Naive thymus-derived CD4-positive, alpha-beta T cell (primary cell): ENCODE data around the gene CTR9. TPM values are rescaled to one million over a fixed set of nuclear protein-coding genes. Genes with fewer than 3 reads are reported as not detected.

Experiments used
- ATAC-seq: fragments of 150-1000 bp; cut with Tn5 transposase; 2 replicates; pipeline ENCODE4 v1.10.0; 2021; ENCODE audit warnings: mild to moderate bottlenecking, moderate library complexity
- CTCF ChIA-PET: fragments of 350-600 bp; sonication (Branson Sonifier 250); formaldehyde crosslinking; loops from one replicate; lab custom pipeline; 2021; ENCODE audit warnings: antibody characterized with exemption; lab: Charles Lee
- POLR2A ChIA-PET: fragments of 350-600 bp; sonication (Branson Sonifier 250); formaldehyde crosslinking; loops from one replicate; lab custom pipeline; 2021; ENCODE audit warnings: antibody characterized with exemption, inconsistent platforms; lab: Charles Lee
- DNase-seq, 9 donors: peaks; one replicate each; pipeline versions ENCODE4 v3.0.0 to v3.0.0-alpha.2; 2020 to 2022; ENCODE audit warnings: mixed read lengths in 1 of 9
- H3K27ac ChIP-seq: one replicate; pipeline ENCODE4 v1.7.0; 2013; ENCODE audit warnings: mild to moderate bottlenecking, low read depth, low read length, moderate library complexity
- H3K27me3 ChIP-seq, 2 donors: one replicate each; pipeline ENCODE4 v1.7.0; 2013; ENCODE audit warnings: low read length in 2 of 2, mild to moderate bottlenecking in 2 of 2, moderate library complexity in 2 of 2; ENCODE audit not compliant: control insufficient read depth in 2 of 2, insufficient read depth in 2 of 2
- H3K36me3 ChIP-seq, 3 experiments: 1 replicate in 2 of 3; 2 replicates in 1 of 3; pipeline ENCODE4 v1.7.0; 2013; ENCODE audit warnings: low read length in 3 of 3, mild to moderate bottlenecking in 3 of 3, moderate library complexity in 1 of 3; ENCODE audit not compliant: insufficient read depth in 3 of 3, control insufficient read depth in 2 of 3
- H3K4me1 ChIP-seq, 2 donors: one replicate each; pipeline ENCODE4 v1.7.0; 2013; ENCODE audit warnings: low read length in 2 of 2, mild to moderate bottlenecking in 2 of 2, moderate library complexity in 1 of 2; ENCODE audit not compliant: control insufficient read depth in 2 of 2, insufficient read depth in 2 of 2
- H3K4me3 ChIP-seq: 2 replicates; pipeline ENCODE4 v1.7.0; 2013; ENCODE audit warnings: mild to moderate bottlenecking, low read length
- H3K9me3 ChIP-seq, 3 experiments: 1 replicate in 2 of 3; 2 replicates in 1 of 3; pipeline ENCODE4 v1.7.0; 2013; ENCODE audit warnings: low read length in 3 of 3; ENCODE audit not compliant: control insufficient read depth in 2 of 3
- H3K27ac Mint-ChIP-seq, 9 donors: one replicate each; pipeline ENCODE4 v1.8.0; 2020 to 2022; ENCODE audit warnings: mixed read lengths in 9 of 9, mild to moderate bottlenecking in 8 of 9, moderate library complexity in 5 of 9, inconsistent platforms in 2 of 9
- H3K27me3 Mint-ChIP-seq, 5 donors: one replicate each; pipeline ENCODE4 v1.8.0; 2021 to 2022; ENCODE audit warnings: mixed read lengths in 5 of 5, mild to moderate bottlenecking in 1 of 5
- H3K36me3 Mint-ChIP-seq, 5 donors: one replicate each; pipeline ENCODE4 v1.8.0; 2020 to 2022; ENCODE audit warnings: mixed read lengths in 5 of 5, mild to moderate bottlenecking in 3 of 5, inconsistent platforms in 1 of 5
- H3K4me1 Mint-ChIP-seq, 7 donors: one replicate each; pipeline ENCODE4 v1.8.0; 2020 to 2022; ENCODE audit warnings: mixed read lengths in 7 of 7, mild to moderate bottlenecking in 3 of 7, inconsistent platforms in 1 of 7
- H3K4me3 Mint-ChIP-seq, 10 donors: one replicate each; pipeline ENCODE4 v1.8.0; 2020 to 2022; ENCODE audit warnings: mild to moderate bottlenecking in 10 of 10, mixed read lengths in 10 of 10, moderate library complexity in 6 of 10, inconsistent platforms in 2 of 10
- H3K9me3 Mint-ChIP-seq, 11 donors: one replicate each; pipeline ENCODE4 v1.8.0; 2020 to 2022; ENCODE audit warnings: mixed read lengths in 11 of 11, mild to moderate bottlenecking in 4 of 11, inconsistent platforms in 1 of 11, moderate library complexity in 1 of 11
- intact Hi-C, 2 donors: fragments of 100-400 bp; cut with micrococcal nuclease; formaldehyde crosslinking; loops; one replicate each; pipeline ENCODE4 v1.15.1; 2023
- polyA plus RNA-seq, 2 donors: library from polyadenylated mRNA; unstranded; fragments of 300-500 nt; fragmentation: Illumina TruSeq; gene quantifications; one replicate each; pipeline ENCODE4 v1.2.3, GENCODE V29; 2021
- total RNA-seq, 6 experiments: library from RNA in 5 of 6; stranded (reverse) in 5 of 6; gene quantifications; 1 replicate in 5 of 6; 2 replicates in 1 of 6; pipeline ENCODE4 v1.2.3 and lab custom pipeline; 2021 to 2026

The CTR9 gene
- total and polyA plus RNA-seq, 7 experiments from 2014 or later = 23.8 to 70.3 (median 51.7) TPM

DNA sequence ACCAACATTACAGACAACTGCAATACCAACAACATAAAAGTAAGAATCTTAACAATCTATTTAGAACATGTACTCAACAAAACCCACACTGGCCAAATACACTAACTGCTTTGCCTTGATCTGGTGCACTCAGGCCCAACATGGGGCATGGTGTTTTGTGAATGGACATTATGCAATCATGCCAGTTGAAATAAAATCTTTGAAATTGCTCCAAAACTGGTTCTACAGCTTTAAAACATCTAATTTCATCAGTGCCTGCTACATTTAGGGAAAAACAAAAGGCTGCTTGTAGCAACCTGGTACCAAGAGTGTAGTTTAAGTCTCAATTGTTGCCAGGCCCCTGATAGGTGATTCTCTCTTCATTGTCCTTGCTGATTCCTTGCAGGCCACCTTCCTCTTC lies 3.3 kb upstream of the CTR9 start:
- Histone ChIP-seq H3K27ac (no peak overlapping the region), H3K4me3 (no peak overlapping the region), H3K27me3 (no peaks in the 10 kb centered on the region), H3K4me1 (peaks cover 23 to 30% of the 10 kb centered on the region in 2 donors), H3K36me3 (peaks cover 0 to 9% (median 0%) of the 10 kb centered on the region in 3 experiments), H3K9me3 (no peaks in the 10 kb centered on the region)
- ChIA-PET CTCF (interaction anchor here (0.7 to 1.0 kb wide), 2 partner anchors 110 to 206 kb away, joined by 3 read pairs; partner anchors contain the start of gene RNF141), POLR2A (interaction anchor here (0.6 to 1.3 kb wide), 3 partner anchors 9 to 339 kb away, joined by 3 read pairs; partner anchors contain the start of gene EIF4G2)
- no peak overlapping the region for H3K27ac Mint-ChIP-seq
- no peak for ATAC-seq
- no peak overlapping the region for H3K4me3 Mint-ChIP-seq
- H3K36me3 Mint-ChIP-seq = peaks cover 0 to 3% (median 2%) of the 10 kb centered on the region in 5 donors
- no peak for DNase-seq
- intact Hi-C loops = loop anchor here in 1 of 2 donors (10.0 kb wide), 1 partner anchor 993 kb away; no protein-coding TSS in a partner anchor
- H3K4me1 Mint-ChIP-seq = peaks cover 29 to 48% (median 33%) of the 10 kb centered on the region in 7 donors
- no peaks in the 10 kb centered on the region for H3K27me3 Mint-ChIP-seq
- H3K9me3 Mint-ChIP-seq = peaks cover 0 to 2% (median 0%) of the 10 kb centered on the region in 11 donors

DNA sequence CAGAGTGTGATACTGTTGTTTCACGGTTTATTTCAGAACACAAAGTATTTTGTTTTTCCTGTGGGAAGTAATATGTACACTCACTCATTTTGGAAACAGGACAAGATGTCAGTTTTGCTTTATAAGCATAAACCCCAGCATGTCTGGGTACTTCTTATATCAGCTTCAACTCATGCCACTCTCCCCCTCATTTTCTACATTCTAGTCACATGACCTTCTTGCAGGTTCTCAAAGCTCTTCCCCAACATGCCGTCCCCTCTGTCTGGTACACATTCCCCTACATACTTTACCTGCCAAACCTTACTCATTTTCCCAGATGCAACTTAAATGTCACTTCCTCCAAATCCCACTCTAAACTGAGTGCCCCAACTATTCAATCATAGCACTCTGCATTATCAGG lies 1.6 kb upstream of the CTR9 start:
- Mint-ChIP-seq H3K4me3 (peak overlapping the region in 8 of 10 donors; percentile 5 to 47 (median 15)), H3K27ac (peak overlapping the region in 4 of 9 donors; percentile 12 to 43 (median 24)), H3K4me1 (peaks cover 14 to 38% (median 27%) of the 10 kb centered on the region in 7 donors), H3K27me3 (no peaks in the 10 kb centered on the region), H3K36me3 (peaks cover 0 to 5% (median 3%) of the 10 kb centered on the region in 5 donors), H3K9me3 (no peaks in the 10 kb centered on the region)
- Histone ChIP-seq H3K9me3 (no peaks in the 10 kb centered on the region), H3K4me1 (peaks cover 7 to 13% of the 10 kb centered on the region in 2 donors), H3K27me3 (no peaks in the 10 kb centered on the region), H3K36me3 (peaks cover under 1 to 9% (median 1%) of the 10 kb centered on the region in 3 experiments), H3K27ac (no peak overlapping the region), H3K4me3 (no peak overlapping the region)
- CTCF ChIA-PET = no interaction called here
- DNase-seq (no peak), ATAC-seq (no peak)
- POLR2A ChIA-PET = interaction anchor here (1.0 kb wide), 2 partner anchors 59 to 109 kb away, joined by 3 read pairs; partner anchors contain the start of genes EIF4G2 and ZBED5
- intact Hi-C loops = loop anchor here in 1 of 2 donors (10.0 kb wide), 1 partner anchor 995 kb away; no protein-coding TSS in a partner anchor

DNA sequence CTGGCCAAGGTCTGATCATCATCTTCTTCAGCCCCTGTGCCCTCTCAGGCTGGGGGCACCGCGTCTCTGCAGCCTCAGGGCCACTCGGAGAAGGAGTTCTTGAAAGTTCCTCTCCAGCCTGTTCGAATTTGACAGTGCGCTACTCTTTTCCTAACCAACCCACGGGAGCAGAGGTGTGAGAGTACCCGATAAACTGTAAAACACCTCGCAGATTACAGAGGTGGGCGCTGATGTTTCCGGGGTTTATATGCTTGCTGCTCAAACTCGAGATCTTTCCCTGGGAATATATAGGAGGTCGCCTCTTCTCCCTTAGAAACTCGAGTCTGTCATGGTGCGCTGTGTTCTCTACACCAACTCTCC lies 515 bp downstream of the CTR9 start:
- H3K4me3 ChIP-seq = peak overlapping the region; percentile 79
- H3K9me3 ChIP-seq = no peaks in the 10 kb centered on the region
- H3K9me3 Mint-ChIP-seq = no peaks in the 10 kb centered on the region
- DNase-seq (peak in 1 of 9 donors; percentile 28), ATAC-seq (peak; percentile 26)
- H3K36me3 Mint-ChIP-seq = peaks cover 10 to 15% (median 11%) of the 10 kb centered on the region in 5 donors
- peaks cover 7 to 8% of the 10 kb centered on the region in 2 donors for H3K4me1 ChIP-seq
- H3K27ac Mint-ChIP-seq = peak overlapping the region; percentile 90 to 96 (median 91)
- H3K4me3 Mint-ChIP-seq = peak overlapping the region; percentile 95 to 99 (median 97)
- H3K27me3 Mint-ChIP-seq = no peaks in the 10 kb centered on the region
- H3K27me3 ChIP-seq = no peaks in the 10 kb centered on the region
- peak overlapping the region; percentile 85 for H3K27ac ChIP-seq
- H3K36me3 ChIP-seq = peaks cover 11 to 21% (median 15%) of the 10 kb centered on the region in 3 experiments
- CTCF ChIA-PET = no interaction called here
- intact Hi-C loops = loop anchor here (1.0 to 5.0 kb wide), 14 partner anchors 8 to 1369 kb away; partner anchors contain the start of genes EIF4G2 (in 2 of the 2), ZBED5 (in 2 of the 2), IPO7 (in 1 of the 2) and RNF141 (in 1 of the 2)
- POLR2A ChIA-PET = interaction anchor here (1.0 to 2.8 kb wide), 10 partner anchors 10 to 345 kb away, joined by 3 to 23 read pairs (median 5); partner anchors contain the start of genes EIF4G2, RNF141 and ZBED5
- peaks cover 12 to 36% (median 31%) of the 10 kb centered on the region in 7 donors for H3K4me1 Mint-ChIP-seq

DNA sequence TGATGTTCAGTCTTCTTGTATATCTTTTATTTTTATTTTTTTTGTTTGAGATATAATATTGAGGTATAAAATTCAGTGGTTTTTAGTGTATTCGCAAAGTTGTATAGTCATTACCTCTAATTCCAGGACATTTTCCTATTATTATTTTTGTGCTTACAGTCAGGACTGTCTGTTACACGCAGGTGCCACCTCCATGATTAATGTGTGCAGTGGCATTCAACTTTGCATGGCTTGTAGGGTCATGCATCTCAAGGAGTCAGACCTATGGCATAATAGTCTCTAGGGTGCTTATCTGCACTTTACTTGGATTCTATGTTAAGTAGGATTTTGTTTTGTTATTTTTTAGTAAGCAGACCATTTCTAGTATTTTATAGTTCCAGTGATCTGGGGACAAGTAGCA lies 1.0 kb downstream of the CTR9 start:
- CTCF ChIA-PET = interaction anchor here (0.7 kb wide), 1 partner anchor 1130 kb away, joined by 3 read pairs; no protein-coding TSS in a partner anchor
- intact Hi-C loops = loop anchor here (5.0 kb wide), 4 partner anchors 395 to 1370 kb away; partner anchors contain the start of genes IPO7 (in 1 of the 2) and USP47 (in 1 of the 2)
- Mint-ChIP-seq H3K9me3 (no peaks in the 10 kb centered on the region), H3K4me1 (peaks cover 12 to 36% (median 31%) of the 10 kb centered on the region in 7 donors), H3K36me3 (peaks cover 10 to 15% (median 11%) of the 10 kb centered on the region in 5 donors), H3K4me3 (peak overlapping the region; percentile 95 to 99 (median 97)), H3K27ac (peak overlapping the region; percentile 90 to 96 (median 91)), H3K27me3 (no peaks in the 10 kb centered on the region)
- H3K27me3 ChIP-seq = no peaks in the 10 kb centered on the region
- H3K27ac ChIP-seq = peak overlapping the region; percentile 85
- peak overlapping the region; percentile 79 for H3K4me3 ChIP-seq
- ATAC-seq (no peak), DNase-seq (no peak)
- peaks cover 7 to 8% of the 10 kb centered on the region in 2 donors for H3K4me1 ChIP-seq
- H3K36me3 ChIP-seq = peaks cover 11 to 26% (median 20%) of the 10 kb centered on the region in 3 experiments
- POLR2A ChIA-PET = interaction anchor here (1.3 to 2.8 kb wide), 5 partner anchors 10 to 346 kb away, joined by 3 to 18 read pairs (median 4); partner anchors contain the start of genes EIF4G2 and ZBED5
- H3K9me3 ChIP-seq = no peaks in the 10 kb centered on the region

DNA sequence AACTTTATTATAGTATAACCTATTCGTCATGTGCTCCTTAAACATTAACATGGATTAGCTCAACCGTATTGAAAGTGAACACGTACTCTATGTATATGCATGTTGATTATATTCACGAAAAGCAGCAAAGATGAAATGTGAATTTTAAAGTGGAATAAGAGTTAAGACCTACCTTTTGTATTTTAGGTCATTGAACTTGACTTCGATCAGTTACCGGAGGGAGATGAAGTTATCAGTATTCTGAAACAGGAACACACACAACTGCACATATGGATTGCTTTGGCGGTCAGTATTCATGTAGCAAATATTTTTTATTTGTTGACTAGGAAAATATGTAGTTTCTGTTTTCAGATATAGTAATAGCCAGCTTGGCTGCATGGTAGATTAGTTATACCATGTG lies 1.4 kb downstream of the CTR9 start:
- POLR2A ChIA-PET = interaction anchor here (1.3 to 2.8 kb wide), 4 partner anchors 11 to 105 kb away, joined by 3 to 18 read pairs (median 6); partner anchors contain the start of genes EIF4G2 and ZBED5
- intact Hi-C loops = loop anchor here (5.0 kb wide), 4 partner anchors 395 to 1370 kb away; partner anchors contain the start of genes IPO7 (in 1 of the 2) and USP47 (in 1 of the 2)
- Histone ChIP-seq H3K4me3 (peak overlapping the region; percentile 79), H3K27me3 (no peaks in the 10 kb centered on the region), H3K4me1 (peaks cover 7 to 8% of the 10 kb centered on the region in 2 donors), H3K9me3 (no peaks in the 10 kb centered on the region), H3K27ac (no peak overlapping the region), H3K36me3 (peaks cover 15 to 30% (median 23%) of the 10 kb centered on the region in 3 experiments)
- ATAC-seq (no peak), DNase-seq (no peak)
- H3K36me3 Mint-ChIP-seq = peaks cover 10 to 15% (median 11%) of the 10 kb centered on the region in 5 donors
- CTCF ChIA-PET = interaction anchor here (0.6 to 0.7 kb wide), 2 partner anchors 17 to 1130 kb away, joined by 3 read pairs; no protein-coding TSS in a partner anchor
- H3K27ac Mint-ChIP-seq = peak overlapping the region in 3 of 9 donors; percentile 49 to 90 (median 51)
- H3K4me1 Mint-ChIP-seq = peaks cover 12 to 36% (median 31%) of the 10 kb centered on the region in 7 donors
- H3K4me3 Mint-ChIP-seq = peak overlapping the region; percentile 95 to 99 (median 97)
- no peaks in the 10 kb centered on the region for H3K9me3 Mint-ChIP-seq
- H3K27me3 Mint-ChIP-seq = no peaks in the 10 kb centered on the region

DNA sequence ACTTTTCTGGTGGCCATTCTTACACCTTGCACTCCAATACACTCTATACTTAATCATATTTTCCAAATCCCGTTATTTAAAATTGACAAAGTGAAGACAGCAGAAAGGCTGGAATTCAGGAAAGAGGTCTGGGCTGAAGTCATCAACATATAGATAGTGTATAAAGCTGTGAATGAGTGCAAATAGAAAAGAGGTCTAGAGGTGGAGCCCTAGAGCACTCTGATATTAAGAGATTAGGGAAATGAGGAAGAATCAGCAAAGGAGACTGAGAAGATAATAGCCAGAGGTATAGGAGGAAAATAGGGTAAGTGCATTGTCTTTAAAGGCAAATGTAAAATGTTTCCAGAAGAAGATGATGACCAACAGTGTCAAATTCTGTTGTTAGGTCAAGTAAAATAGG lies 7.9 kb downstream of the CTR9 start:
- Histone ChIP-seq H3K9me3 (no peaks in the 10 kb centered on the region), H3K36me3 (peaks cover 36 to 84% (median 76%) of the 10 kb centered on the region in 3 experiments), H3K4me3 (no peak overlapping the region), H3K27me3 (no peaks in the 10 kb centered on the region), H3K27ac (no peak overlapping the region), H3K4me1 (no peaks in the 10 kb centered on the region)
- Mint-ChIP-seq H3K4me3 (no peak overlapping the region), H3K9me3 (no peaks in the 10 kb centered on the region), H3K27me3 (no peaks in the 10 kb centered on the region), H3K4me1 (peaks cover 2 to 11% (median 7%) of the 10 kb centered on the region in 7 donors), H3K36me3 (peaks cover 15 to 31% (median 21%) of the 10 kb centered on the region in 5 donors), H3K27ac (no peak overlapping the region)
- intact Hi-C loops = no loop called here
- DNase-seq = no peak
- ChIA-PET CTCF (no interaction called here), POLR2A (interaction anchor here (1.7 kb wide), 1 partner anchor 50 kb away, joined by 8 read pairs; the partner anchor contains the start of gene EIF4G2)
- ATAC-seq = peak; percentile 48
